HCT116 (cell line): ENCODE data around the gene METTL2B.

Experiments
- CEBPB ChIP-seq: IDR thresholded peaks from 2 replicates; pipeline ENCODE4 v1.6.1; 2012; ENCODE audit warnings: low read depth
- EZH2 ChIP-seq: fragments of 200-600 bp; sonication (generic); IDR thresholded peaks from 2 replicates; pipeline ENCODE4 v1.6.1; 2017; ENCODE audit warnings: antibody characterized with exemption, mixed run types
- EZH2phosphoT487 ChIP-seq: fragments of 200-600 bp; IDR thresholded peaks from 2 replicates; pipeline ENCODE4 v1.6.1; 2018; ENCODE audit warnings: antibody characterized with exemption, borderline replicate concordance
- TF ChIP-seq, protein P1 (sequence below), 3 experiments: fragments of 200-600 bp in 1 of 3; sonication (generic) in 1 of 3; IDR thresholded peaks in 2 of 3; conservative IDR thresholded peaks in 1 of 3; 2 replicates each; pipeline ENCODE4 v1.5.1; 2012 to 2017; ENCODE audit warnings: low read depth in 2 of 3, low read length in 2 of 3, antibody characterized with exemption in 1 of 3, borderline replicate concordance in 1 of 3, control low read depth in 1 of 3, mild to moderate bottlenecking in 1 of 3, mixed read lengths in 1 of 3, mixed run types in 1 of 3, moderate library complexity in 1 of 3; ENCODE audit not compliant: insufficient read depth in 1 of 3
- TF ChIP-seq, protein P2 (sequence below): IDR thresholded peaks from 2 replicates; pipeline ENCODE4 v1.6.1; 2012
- TF ChIP-seq, protein P3 (sequence below): IDR thresholded peaks from 2 replicates; pipeline ENCODE4 v1.6.1; 2012; ENCODE audit warnings: low read depth

DNA sequence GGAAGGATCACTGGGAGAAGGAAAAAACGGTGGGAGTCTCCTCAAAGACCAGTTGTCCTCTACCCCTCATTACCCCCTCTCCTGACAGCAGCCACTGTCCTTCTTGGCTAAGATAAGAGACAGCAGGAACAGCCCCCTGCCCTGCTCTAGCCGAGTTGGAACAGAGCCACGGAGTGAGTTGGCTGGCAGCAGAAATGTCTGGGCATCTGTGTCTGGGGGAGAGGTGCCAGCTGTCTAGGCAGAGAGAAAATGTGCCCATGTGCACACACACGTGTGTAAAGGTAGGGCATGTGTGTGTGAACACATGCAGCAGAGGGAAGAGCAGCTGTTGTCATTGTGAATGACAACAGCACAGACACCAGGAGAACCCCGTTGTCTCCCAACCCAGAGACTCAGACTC lies 30.2 kb upstream of the METTL2B start:
- TF ChIP-seq, protein P1, sequence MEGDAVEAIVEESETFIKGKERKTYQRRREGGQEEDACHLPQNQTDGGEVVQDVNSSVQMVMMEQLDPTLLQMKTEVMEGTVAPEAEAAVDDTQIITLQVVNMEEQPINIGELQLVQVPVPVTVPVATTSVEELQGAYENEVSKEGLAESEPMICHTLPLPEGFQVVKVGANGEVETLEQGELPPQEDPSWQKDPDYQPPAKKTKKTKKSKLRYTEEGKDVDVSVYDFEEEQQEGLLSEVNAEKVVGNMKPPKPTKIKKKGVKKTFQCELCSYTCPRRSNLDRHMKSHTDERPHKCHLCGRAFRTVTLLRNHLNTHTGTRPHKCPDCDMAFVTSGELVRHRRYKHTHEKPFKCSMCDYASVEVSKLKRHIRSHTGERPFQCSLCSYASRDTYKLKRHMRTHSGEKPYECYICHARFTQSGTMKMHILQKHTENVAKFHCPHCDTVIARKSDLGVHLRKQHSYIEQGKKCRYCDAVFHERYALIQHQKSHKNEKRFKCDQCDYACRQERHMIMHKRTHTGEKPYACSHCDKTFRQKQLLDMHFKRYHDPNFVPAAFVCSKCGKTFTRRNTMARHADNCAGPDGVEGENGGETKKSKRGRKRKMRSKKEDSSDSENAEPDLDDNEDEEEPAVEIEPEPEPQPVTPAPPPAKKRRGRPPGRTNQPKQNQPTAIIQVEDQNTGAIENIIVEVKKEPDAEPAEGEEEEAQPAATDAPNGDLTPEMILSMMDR (IDR thresholded peaks at IDR 0.05 in 2 of 3, conservative IDR thresholded peaks at IDR 0.05 in 1 of 3; ENCODE audit: borderline replicate concordance in 1 of 3, insufficient read depth in 1 of 3, low read depth in 2 of 3, low read length in 2 of 3): no peak
- TF ChIP-seq, protein P2, sequence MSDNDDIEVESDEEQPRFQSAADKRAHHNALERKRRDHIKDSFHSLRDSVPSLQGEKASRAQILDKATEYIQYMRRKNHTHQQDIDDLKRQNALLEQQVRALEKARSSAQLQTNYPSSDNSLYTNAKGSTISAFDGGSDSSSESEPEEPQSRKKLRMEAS: no peak
- TF ChIP-seq EZH2 (no peak), CEBPB (no peak), EZH2phosphoT487 (no peak)
- TF ChIP-seq, protein P3, sequence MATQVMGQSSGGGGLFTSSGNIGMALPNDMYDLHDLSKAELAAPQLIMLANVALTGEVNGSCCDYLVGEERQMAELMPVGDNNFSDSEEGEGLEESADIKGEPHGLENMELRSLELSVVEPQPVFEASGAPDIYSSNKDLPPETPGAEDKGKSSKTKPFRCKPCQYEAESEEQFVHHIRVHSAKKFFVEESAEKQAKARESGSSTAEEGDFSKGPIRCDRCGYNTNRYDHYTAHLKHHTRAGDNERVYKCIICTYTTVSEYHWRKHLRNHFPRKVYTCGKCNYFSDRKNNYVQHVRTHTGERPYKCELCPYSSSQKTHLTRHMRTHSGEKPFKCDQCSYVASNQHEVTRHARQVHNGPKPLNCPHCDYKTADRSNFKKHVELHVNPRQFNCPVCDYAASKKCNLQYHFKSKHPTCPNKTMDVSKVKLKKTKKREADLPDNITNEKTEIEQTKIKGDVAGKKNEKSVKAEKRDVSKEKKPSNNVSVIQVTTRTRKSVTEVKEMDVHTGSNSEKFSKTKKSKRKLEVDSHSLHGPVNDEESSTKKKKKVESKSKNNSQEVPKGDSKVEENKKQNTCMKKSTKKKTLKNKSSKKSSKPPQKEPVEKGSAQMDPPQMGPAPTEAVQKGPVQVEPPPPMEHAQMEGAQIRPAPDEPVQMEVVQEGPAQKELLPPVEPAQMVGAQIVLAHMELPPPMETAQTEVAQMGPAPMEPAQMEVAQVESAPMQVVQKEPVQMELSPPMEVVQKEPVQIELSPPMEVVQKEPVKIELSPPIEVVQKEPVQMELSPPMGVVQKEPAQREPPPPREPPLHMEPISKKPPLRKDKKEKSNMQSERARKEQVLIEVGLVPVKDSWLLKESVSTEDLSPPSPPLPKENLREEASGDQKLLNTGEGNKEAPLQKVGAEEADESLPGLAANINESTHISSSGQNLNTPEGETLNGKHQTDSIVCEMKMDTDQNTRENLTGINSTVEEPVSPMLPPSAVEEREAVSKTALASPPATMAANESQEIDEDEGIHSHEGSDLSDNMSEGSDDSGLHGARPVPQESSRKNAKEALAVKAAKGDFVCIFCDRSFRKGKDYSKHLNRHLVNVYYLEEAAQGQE: no peak
